Tibial nerve (tissue), 4 donors: Measurements from ENCODE around the gene IRX2. TPM values are rescaled to one million over a fixed set of nuclear protein-coding genes. Genes with fewer than 3 reads are reported as not detected.

Experiments
- DNase-seq, 2 donors: peaks; one replicate each; pipeline ENCODE4 v3.0.0-alpha.2; 2019; ENCODE audit warnings: low spot score in 2 of 2
- H3K27ac ChIP-seq, 4 donors: fragments of 200-600 bp; sonication (generic) in 3 of 4; one replicate each; pipeline ENCODE4 v1.5.1; 2017 to 2019; ENCODE audit warnings: mild to moderate bottlenecking in 1 of 4
- H3K27me3 ChIP-seq, 2 donors: fragments of 200-600 bp; sonication (generic) in 1 of 2; one replicate each; pipeline versions ENCODE4 v1.5.1 to v1.6.0; 2017 to 2019
- H3K36me3 ChIP-seq, 3 donors: fragments of 200-600 bp; sonication (generic); one replicate each; pipeline ENCODE4 v1.5.1; 2018 to 2019
- H3K4me1 ChIP-seq, 4 donors: fragments of 200-600 bp; sonication (generic) in 3 of 4; one replicate each; pipeline ENCODE4 v1.5.1; 2017 to 2019
- H3K4me3 ChIP-seq, 4 donors: fragments of 200-600 bp; sonication (generic) in 3 of 4; one replicate each; pipeline ENCODE4 v1.5.1; 2017 to 2019; ENCODE audit warnings: mild to moderate bottlenecking in 1 of 4, moderate library complexity in 1 of 4
- H3K9me3 ChIP-seq, 4 donors: fragments of 200-600 bp; sonication (generic) in 3 of 4; one replicate each; pipeline ENCODE4 v1.5.1; 2017 to 2019
- EP300 ChIP-seq, 2 donors: sonication (generic); formaldehyde crosslinking; IDR thresholded peaks; one replicate each; pipeline ENCODE4 v1.6.1; 2017; ENCODE audit warnings: antibody characterized with exemption in 2 of 2, mild to moderate bottlenecking in 1 of 2
- POLR2A ChIP-seq, 2 donors: fragments of 450-650 bp; IDR thresholded peaks; one replicate each; pipeline ENCODE4 v1.6.1; 2017; ENCODE audit warnings: antibody characterized with exemption in 2 of 2, mild to moderate bottlenecking in 2 of 2, moderate library complexity in 2 of 2
- WGBS, 2 donors: methylation state at CpG; one replicate each; pipeline ENCODE4 v1.1.5; 2018; 5-methylcytosine and 5-hydroxymethylcytosine counted together
- total RNA-seq, 4 donors: library from RNA; depleted of rRNA; stranded (reverse); fragments of >200 nt; gene quantifications; one replicate each; pipeline ENCODE4 v1.1.0, GENCODE V29; 2016
- TF ChIP-seq, protein P1 (sequence below), 5 experiments: fragments of 200-600 bp in 3 of 5; fragments of 450-650 bp in 2 of 5; sonication (generic) in 3 of 5; IDR thresholded peaks; one replicate each; pipeline ENCODE4 v1.5.1; 2016 to 2019; ENCODE audit warnings: antibody characterized with exemption in 5 of 5, mild to moderate bottlenecking in 3 of 5, moderate library complexity in 2 of 5

Gene IRX2
- total RNA-seq, 4 donors from 2014 or later: not detected

DNA sequence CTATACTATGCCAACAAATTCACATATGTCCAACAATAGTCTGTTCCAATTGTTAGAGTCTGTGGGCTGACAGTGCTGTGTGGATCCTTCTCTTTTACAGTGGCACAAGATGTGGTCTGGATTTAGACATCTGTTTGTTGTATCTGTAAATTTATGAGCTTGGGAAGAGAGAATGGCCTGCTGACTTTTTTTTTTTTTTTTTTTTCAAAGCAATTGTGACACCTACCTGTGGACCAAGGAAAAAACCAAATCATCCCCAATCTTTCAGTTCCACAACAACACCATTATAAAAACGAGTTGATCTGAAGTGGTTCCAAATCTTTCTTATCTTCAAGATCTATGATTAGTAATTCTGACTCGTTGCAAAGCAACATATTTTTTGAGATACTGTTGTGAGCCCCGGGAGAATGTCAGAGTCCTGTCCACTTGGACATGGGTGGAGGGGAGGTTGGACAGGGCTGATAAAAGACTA lies 4.9 kb downstream of the IRX2 start:
- Histone ChIP-seq H3K27ac (no peak overlapping the region), H3K4me3 (no peak overlapping the region), H3K36me3 (no peaks in the 10 kb centered on the region), H3K27me3 (peaks cover 0 to 89% of the 10 kb centered on the region in 2 donors), H3K4me1 (peaks cover 0 to 43% (median 2%) of the 10 kb centered on the region in 4 donors), H3K9me3 (peaks cover 0 to 3% (median 0%) of the 10 kb centered on the region in 4 donors)
- no peak for DNase-seq
- TF ChIP-seq POLR2A (IDR thresholded peaks at IDR 0.05) (no peak), EP300 (IDR thresholded peaks at IDR 0.05) (no peak)
- TF ChIP-seq, protein P1, sequence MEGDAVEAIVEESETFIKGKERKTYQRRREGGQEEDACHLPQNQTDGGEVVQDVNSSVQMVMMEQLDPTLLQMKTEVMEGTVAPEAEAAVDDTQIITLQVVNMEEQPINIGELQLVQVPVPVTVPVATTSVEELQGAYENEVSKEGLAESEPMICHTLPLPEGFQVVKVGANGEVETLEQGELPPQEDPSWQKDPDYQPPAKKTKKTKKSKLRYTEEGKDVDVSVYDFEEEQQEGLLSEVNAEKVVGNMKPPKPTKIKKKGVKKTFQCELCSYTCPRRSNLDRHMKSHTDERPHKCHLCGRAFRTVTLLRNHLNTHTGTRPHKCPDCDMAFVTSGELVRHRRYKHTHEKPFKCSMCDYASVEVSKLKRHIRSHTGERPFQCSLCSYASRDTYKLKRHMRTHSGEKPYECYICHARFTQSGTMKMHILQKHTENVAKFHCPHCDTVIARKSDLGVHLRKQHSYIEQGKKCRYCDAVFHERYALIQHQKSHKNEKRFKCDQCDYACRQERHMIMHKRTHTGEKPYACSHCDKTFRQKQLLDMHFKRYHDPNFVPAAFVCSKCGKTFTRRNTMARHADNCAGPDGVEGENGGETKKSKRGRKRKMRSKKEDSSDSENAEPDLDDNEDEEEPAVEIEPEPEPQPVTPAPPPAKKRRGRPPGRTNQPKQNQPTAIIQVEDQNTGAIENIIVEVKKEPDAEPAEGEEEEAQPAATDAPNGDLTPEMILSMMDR (IDR thresholded peaks at IDR 0.05): no peak
- 23 to 31% methylated on average over 3 of the region's 3 CpGs for WGBS, 2 donors

DNA sequence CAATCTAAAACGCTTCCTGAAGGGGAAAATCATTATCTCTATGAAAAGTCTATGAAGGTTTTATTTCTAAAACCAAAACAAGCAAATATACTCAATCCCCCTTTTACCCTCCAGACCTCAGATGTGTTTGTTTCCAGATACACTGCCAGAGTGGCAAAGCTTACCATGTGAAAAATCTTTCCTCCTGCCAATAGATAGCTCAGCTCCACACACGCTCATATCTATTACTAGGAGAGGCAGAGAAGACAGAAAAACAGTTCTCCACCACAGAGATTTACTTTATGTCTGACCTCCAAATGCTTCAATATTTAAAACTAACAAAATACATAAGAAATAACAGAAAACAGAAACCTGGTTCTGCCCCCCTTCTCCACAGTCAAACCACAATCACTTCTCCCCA lies 7.0 kb downstream of the IRX2 start:
- H3K27me3 ChIP-seq: peaks cover 0 to 96% of the 10 kb centered on the region in 2 donors
- no peak overlapping the region for H3K27ac ChIP-seq
- peaks cover 0 to 3% (median 0%) of the 10 kb centered on the region in 4 donors for H3K9me3 ChIP-seq
- 35 to 38% methylated on average over 2 of the region's 2 CpGs for WGBS, 2 donors
- TF ChIP-seq EP300 (IDR thresholded peaks at IDR 0.05) (no peak), POLR2A (IDR thresholded peaks at IDR 0.05) (no peak)
- TF ChIP-seq, protein P1 (IDR thresholded peaks at IDR 0.05): no peak
- H3K4me3 ChIP-seq: no peak overlapping the region
- H3K36me3 ChIP-seq: no peaks in the 10 kb centered on the region
- H3K4me1 ChIP-seq: peaks cover 0 to 35% (median 3%) of the 10 kb centered on the region in 4 donors
- DNase-seq: no peak

DNA sequence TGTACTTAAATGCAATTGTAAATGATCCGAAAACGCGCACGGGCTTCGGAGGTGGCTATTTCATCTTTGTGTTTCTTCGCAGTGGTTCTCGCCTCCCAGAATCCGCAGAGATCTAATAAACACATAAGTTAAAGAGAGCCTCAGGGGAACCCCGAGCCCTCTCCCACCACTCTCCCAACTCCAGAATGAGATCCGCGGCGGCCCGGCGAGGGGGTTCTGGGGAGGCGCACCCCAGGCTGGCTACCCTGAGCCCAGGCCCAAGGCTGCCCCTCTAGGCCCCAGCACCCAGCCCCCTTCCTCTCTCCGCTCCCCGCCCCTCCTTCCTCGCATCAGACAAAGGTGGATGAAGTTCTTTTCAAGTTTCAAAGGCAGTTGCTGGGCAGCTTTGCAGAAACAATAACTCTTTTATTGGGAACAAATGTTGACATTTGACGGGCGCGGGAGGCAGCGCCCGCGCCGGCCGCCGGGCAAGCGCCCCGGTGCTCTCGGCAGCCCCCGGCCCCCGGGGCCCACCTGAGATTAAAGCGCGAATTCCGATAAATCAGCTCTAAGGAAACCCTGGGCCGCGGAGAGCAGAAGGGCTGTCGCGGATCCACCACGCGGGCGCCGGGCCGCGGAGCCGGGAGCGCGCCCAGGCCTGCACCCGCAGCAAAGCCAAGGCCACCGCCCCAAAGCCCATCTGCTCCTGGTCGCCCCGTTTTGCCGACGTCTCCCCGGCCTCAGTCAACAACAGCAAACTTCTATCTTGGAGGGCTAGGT lies 8.4 kb downstream of the IRX2 start:
- H3K27ac ChIP-seq: no peak overlapping the region
- no peaks in the 10 kb centered on the region for H3K9me3 ChIP-seq
- WGBS, 2 donors: 5 to 8% methylated on average over 53 to 55 of the region's 55 CpGs
- H3K36me3 ChIP-seq: no peaks in the 10 kb centered on the region
- TF ChIP-seq, protein P1 (IDR thresholded peaks at IDR 0.05): no peak
- TF ChIP-seq EP300 (IDR thresholded peaks at IDR 0.05) (no peak), POLR2A (IDR thresholded peaks at IDR 0.05) (no peak)
- H3K27me3 ChIP-seq: peaks cover 0 to 98% of the 10 kb centered on the region in 2 donors
- peaks cover 0 to 31% (median 3%) of the 10 kb centered on the region in 4 donors for H3K4me1 ChIP-seq
- no peak for DNase-seq
- no peak overlapping the region for H3K4me3 ChIP-seq

DNA sequence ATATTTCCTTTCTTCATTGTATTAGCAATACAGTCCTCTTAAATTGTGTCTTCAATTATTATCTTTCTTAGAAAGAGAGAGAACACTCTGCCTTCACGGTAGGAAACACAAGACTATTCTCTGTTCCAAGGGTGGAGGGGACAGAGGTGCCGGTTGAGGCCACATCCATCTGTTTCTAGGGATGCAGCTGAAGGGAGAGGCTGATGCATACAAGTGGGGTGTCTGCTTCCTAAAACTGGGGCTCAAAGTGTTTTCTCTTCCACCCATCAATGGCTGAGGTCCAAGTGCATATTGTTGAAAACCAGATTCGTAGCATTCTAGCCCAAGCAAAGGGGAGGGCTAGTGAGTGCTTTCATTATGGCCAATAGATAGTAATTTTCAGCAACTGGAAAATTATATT lies 9.5 kb downstream of the IRX2 start:
- WGBS, 2 donors: 14 to 18% methylated on average over 3 of the region's 3 CpGs
- H3K9me3 ChIP-seq: peaks cover 0 to 7% (median 0%) of the 10 kb centered on the region in 4 donors
- peaks cover 0 to 98% of the 10 kb centered on the region in 2 donors for H3K27me3 ChIP-seq
- H3K4me3 ChIP-seq: no peak overlapping the region
- peaks cover 0 to 27% (median 3%) of the 10 kb centered on the region in 4 donors for H3K4me1 ChIP-seq
- DNase-seq: no peak
- H3K36me3 ChIP-seq: no peaks in the 10 kb centered on the region
- TF ChIP-seq, protein P1 (IDR thresholded peaks at IDR 0.05): no peak
- TF ChIP-seq EP300 (IDR thresholded peaks at IDR 0.05) (no peak), POLR2A (IDR thresholded peaks at IDR 0.05) (no peak)
- H3K27ac ChIP-seq: no peak overlapping the region

DNA sequence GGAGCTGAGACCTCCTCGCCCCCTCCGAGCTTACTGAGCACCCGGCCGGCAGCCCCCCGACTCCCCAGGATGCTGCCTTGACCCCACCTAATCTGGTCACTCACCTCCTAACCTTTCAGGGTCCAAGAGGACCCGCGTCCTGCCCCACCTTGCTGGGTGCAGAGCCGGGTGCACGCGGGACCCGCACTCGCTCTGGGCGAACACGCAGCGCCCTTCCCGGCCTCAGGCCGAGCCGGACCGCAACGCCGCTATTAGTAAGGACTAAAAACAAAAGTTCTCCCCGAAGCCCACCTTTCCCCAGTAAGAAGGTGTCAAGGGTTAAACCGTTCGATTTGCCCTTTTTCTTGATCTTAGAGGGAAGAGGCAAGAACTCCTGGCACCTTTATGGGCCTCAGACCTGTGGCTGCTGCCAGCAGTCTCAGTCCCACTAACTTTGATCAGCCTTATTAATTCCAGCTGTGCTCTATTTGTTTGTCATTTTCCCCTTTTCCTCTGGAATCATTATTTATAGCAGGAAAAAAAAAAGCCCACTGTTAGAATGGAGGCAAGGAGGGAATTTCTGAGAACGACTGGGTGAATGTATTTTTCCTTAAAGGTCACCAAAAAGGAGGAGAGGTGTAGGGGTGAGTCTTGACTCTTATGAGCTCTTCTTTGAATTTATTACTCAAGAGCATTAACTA lies 10.5 kb downstream of the IRX2 start:
- H3K27ac ChIP-seq: no peak overlapping the region
- TF ChIP-seq EP300 (IDR thresholded peaks at IDR 0.05) (no peak), POLR2A (IDR thresholded peaks at IDR 0.05) (no peak)
- TF ChIP-seq, protein P1 (IDR thresholded peaks at IDR 0.05): no peak

More for the DNA sequence above, 10.5 kb downstream of the IRX2 start:
- WGBS, 2 donors: 3 to 10% methylated on average over 11 to 25 of the region's 25 CpGs
- Histone ChIP-seq H3K4me3 (no peak overlapping the region), H3K27me3 (peaks cover 0 to 93% of the 10 kb centered on the region in 2 donors), H3K4me1 (peaks cover 0 to 27% (median 3%) of the 10 kb centered on the region in 4 donors), H3K9me3 (peaks cover 0 to 14% (median 0%) of the 10 kb centered on the region in 4 donors), H3K36me3 (no peaks in the 10 kb centered on the region)
- no peak for DNase-seq
